ENCODE data around the gene STARD10. TPM values are rescaled to one million over a fixed set of nuclear protein-coding genes. Genes with fewer than 3 reads are reported as not detected.

STARD10 gene
- total RNA-seq, 1 experiment from 2014 or later, result 58.4 TPM

- Histone ChIP-seq H3K9me2 (ENCODE audit: insufficient read depth) (no peaks in the 10 kb centered on the region), H3K36me3 (ENCODE audit: control insufficient read depth in 1 of 2, insufficient read depth in 2 of 2, low read length in 2 of 2) (no peaks in the 10 kb centered on the region), H3K9me3 (ENCODE audit: control insufficient read depth in 1 of 2, insufficient read depth in 1 of 2, low read depth in 1 of 2, low read length in 2 of 2) (no peaks in the 10 kb centered on the region), H3K4me1 (ENCODE audit: control insufficient read depth in 1 of 2, insufficient read depth in 2 of 2, low read length in 2 of 2) (peaks cover 8 to 15% of the 10 kb centered on the region in 2 experiments), H2AFZ (ENCODE audit: low read depth, low read length, poor library complexity, severe bottlenecking) (no peak overlapping the region), H3K4me2 (ENCODE audit: low read length) (no peak overlapping the region), H4K20me1 (ENCODE audit: insufficient read depth) (no peaks in the 10 kb centered on the region), H3K27ac (ENCODE audit: low read depth, low read length) (no peak overlapping the region), H3K4me3 (replicated peaks in 1 of 2; ENCODE audit: low read depth in 1 of 2, low read length in 2 of 2) (no peak overlapping the region), H3K9ac (ENCODE audit: low read length) (no peak overlapping the region), H3K79me2 (ENCODE audit: insufficient read depth, low read length) (peaks cover 15% of the 10 kb centered on the region; the same call in 1 of the 2 replicates), H3K27me3 (ENCODE audit: insufficient read depth, low read length) (no peaks in the 10 kb centered on the region)
- ChIA-PET CTCF (no interaction called here), RAD21 (ENCODE audit: low non-redundant PET in 1 of 2, low total read pairs in 2 of 2, uncharacterized antibody in 2 of 2, unreplicated experiment in 2 of 2) (no interaction called here), POLR2A (interaction anchor here (1.5 kb wide), 1 partner anchor 11 kb away, joined by 3 read pairs; no protein-coding TSS in a partner anchor)
- no TSS peak for BruUV-seq (replicated peaks)
- intact Hi-C loops (cut with micrococcal nuclease), result no loop called here
- no peak for TF ChIP-seq EZH2 (IDR thresholded peaks at IDR 0.05)
- no peak for TF ChIP-seq FOSL1 (IDR thresholded peaks at IDR 0.05; ENCODE audit: low read depth)
- TF ChIP-seq YY1 (IDR thresholded peaks at IDR 0.05; ENCODE audit: extremely low read depth, insufficient replicate concordance, low read depth, low read length), result no peak
- TF ChIP-seq SIN3A (IDR thresholded peaks at IDR 0.05; ENCODE audit: low read depth), result no peak
- no peak for TF ChIP-seq JUND (IDR thresholded peaks at IDR 0.05)
- TF ChIP-seq CTCF (IDR thresholded peaks at IDR 0.05 in 2 of 3, conservative IDR thresholded peaks at IDR 0.05 in 1 of 3; ENCODE audit: borderline replicate concordance in 1 of 3, insufficient read depth in 1 of 3, low read depth in 2 of 3, low read length in 2 of 3), result no peak
- no peak for TF ChIP-seq ZFX (IDR thresholded peaks at IDR 0.05)
- no peak for TF ChIP-seq MAX (IDR thresholded peaks at IDR 0.05)
- no peak for TF ChIP-seq EZH2phosphoT487 (IDR thresholded peaks at IDR 0.05; ENCODE audit: borderline replicate concordance)
- TF ChIP-seq ZNF274 (IDR thresholded peaks at IDR 0.05; ENCODE audit: low read depth, low read length), result no peak
- TF ChIP-seq RAD21 (IDR thresholded peaks at IDR 0.05; ENCODE audit: low read depth), result no peak
- no peak for TF ChIP-seq ELF1 (IDR thresholded peaks at IDR 0.05; ENCODE audit: borderline replicate concordance, low read depth)
- TF ChIP-seq CBX3 (IDR thresholded peaks at IDR 0.05; ENCODE audit: low read depth), result no peak
- no peak for TF ChIP-seq REST (IDR thresholded peaks at IDR 0.05; ENCODE audit: low read depth)
- TF ChIP-seq TCF7L2 (IDR thresholded peaks at IDR 0.05; ENCODE audit: borderline replicate concordance, extremely low read depth, insufficient read depth, insufficient read length), result no peak
- TF ChIP-seq SP1 (IDR thresholded peaks at IDR 0.05; ENCODE audit: low read depth), result no peak
- no peak for ATAC-seq
- DNase-seq (ENCODE audit: low read depth, low spot score), result no peak
These were observed 46.5 kb downstream of the STARD10 start for GRCh38 chr11:72747289-72747855.

Measured in HCT116 (cell line).